Activated CD4-positive, alpha-beta memory T cell treated with anti-CD3 and anti-CD28 coated beads, Interleukin-2, amount 10 ng/mL, durations not matched to agents 7 days and 5 days (primary cell): Measurements from ENCODE around the gene METTL21C. TPM values are rescaled to one million over a fixed set of nuclear protein-coding genes. Genes with fewer than 3 reads are reported as not detected.

Source experiments
- CTCF ChIA-PET: fragments of 350-600 bp; sonication (Branson Sonifier 250); formaldehyde crosslinking; loops from one replicate; lab custom pipeline; 2021; ENCODE audit warnings: antibody characterized with exemption, inconsistent platforms; lab: Charles Lee
- POLR2A ChIA-PET: fragments of 350-600 bp; sonication (Branson Sonifier 250); formaldehyde crosslinking; loops from one replicate; lab custom pipeline; 2021; ENCODE audit warnings: antibody characterized with exemption; lab: Charles Lee
- DNase-seq: peaks from one replicate; pipeline ENCODE4 v3.0.0-alpha.2; 2020
- H3K27ac Mint-ChIP-seq: one replicate; pipeline ENCODE4 v1.8.0; 2021; ENCODE audit warnings: mild to moderate bottlenecking, mixed read lengths
- H3K27me3 Mint-ChIP-seq: one replicate; pipeline ENCODE4 v1.8.0; 2021; ENCODE audit warnings: mixed read lengths
- H3K36me3 Mint-ChIP-seq: one replicate; pipeline ENCODE4 v1.8.0; 2021; ENCODE audit warnings: low read depth, mixed read lengths
- H3K4me1 Mint-ChIP-seq: one replicate; pipeline ENCODE4 v1.8.0; 2021; ENCODE audit warnings: mixed read lengths
- H3K4me3 Mint-ChIP-seq: one replicate; pipeline ENCODE4 v1.8.0; 2021; ENCODE audit warnings: mild to moderate bottlenecking, mixed read lengths
- H3K9me3 Mint-ChIP-seq: one replicate; pipeline ENCODE4 v1.8.0; 2021; ENCODE audit warnings: mixed read lengths
- total RNA-seq, 2 experiments: library from RNA; stranded (reverse); gene quantifications; one replicate each; pipeline ENCODE4 v1.2.3, GENCODE V29; 2021

METTL21C gene
- total RNA-seq, 2 experiments from 2014 or later: not detected

DNA sequence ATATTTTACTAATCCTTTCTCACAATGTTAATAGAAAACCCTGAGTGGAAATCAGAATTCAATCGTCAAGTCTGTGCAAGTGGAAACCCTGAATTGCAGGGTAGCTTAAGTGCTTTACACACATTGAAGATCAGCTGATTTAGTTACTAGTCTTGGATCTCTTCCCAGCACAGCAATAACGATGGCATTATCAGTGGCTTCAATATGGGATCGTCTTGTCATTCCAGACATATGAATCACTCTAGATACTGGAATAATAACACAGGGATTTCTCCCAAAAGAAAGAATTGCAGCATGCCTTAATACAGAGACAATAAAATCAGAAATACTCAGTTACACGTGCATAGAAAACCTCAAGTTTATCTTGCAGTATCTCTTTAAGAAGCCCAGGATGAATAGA lies 12.6 kb upstream of the METTL21C start:
- ChIA-PET POLR2A (no interaction called here), CTCF (no interaction called here)
- Mint-ChIP-seq H3K27ac (no peak overlapping the region), H3K4me1 (peaks cover 3% of the 10 kb centered on the region), H3K9me3 (no peaks in the 10 kb centered on the region), H3K4me3 (no peak overlapping the region), H3K27me3 (peaks cover 32% of the 10 kb centered on the region), H3K36me3 (no peaks in the 10 kb centered on the region)
- DNase-seq: no peak

DNA sequence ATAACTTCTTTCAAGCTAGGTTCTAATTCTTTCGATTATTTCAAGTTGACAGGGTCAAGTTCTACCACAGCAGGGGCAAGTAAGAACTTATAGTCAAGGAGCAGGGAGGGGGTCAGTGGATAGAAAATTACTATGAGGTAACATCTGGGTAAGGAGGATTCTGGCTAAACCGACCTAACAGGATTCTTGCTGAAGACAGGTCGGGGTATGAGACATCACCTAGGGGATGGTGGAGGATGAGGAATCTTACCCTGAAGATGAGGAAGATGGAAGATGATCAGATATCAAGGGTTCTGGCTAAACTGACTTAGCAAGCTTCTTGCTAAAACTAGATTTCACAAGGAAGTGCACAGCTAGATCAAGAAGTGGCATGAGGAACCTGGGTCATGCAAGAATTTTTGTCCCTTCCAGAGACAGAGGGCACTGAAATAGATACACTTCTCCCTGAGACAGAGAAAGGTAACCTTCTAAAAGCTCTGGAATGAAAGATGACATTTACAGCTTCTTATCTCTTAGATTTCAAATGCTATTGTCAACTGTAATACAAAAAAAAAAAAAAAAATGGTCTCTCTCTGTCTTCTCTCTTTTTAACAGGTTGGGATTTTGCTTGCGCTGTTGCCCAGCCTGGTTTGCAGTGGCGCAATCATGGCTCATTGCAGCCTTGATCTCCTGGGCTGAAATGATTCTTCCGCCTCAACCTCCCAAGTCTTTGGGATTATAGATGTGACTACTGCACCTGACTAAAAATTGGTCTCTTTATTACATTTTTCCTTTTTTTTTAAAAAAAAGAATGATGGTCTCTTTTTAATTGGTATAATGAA lies 9.6 kb upstream of the METTL21C start:
- Mint-ChIP-seq H3K36me3 (no peaks in the 10 kb centered on the region), H3K9me3 (no peaks in the 10 kb centered on the region), H3K4me3 (no peak overlapping the region), H3K27me3 (peaks cover 32% of the 10 kb centered on the region), H3K4me1 (peaks cover 3% of the 10 kb centered on the region), H3K27ac (no peak overlapping the region)
- POLR2A ChIA-PET: no interaction called here
- DNase-seq: no peak
- CTCF ChIA-PET: interaction anchor here (0.6 kb wide), 1 partner anchor 462 kb away, joined by 3 read pairs; no protein-coding TSS in a partner anchor

DNA sequence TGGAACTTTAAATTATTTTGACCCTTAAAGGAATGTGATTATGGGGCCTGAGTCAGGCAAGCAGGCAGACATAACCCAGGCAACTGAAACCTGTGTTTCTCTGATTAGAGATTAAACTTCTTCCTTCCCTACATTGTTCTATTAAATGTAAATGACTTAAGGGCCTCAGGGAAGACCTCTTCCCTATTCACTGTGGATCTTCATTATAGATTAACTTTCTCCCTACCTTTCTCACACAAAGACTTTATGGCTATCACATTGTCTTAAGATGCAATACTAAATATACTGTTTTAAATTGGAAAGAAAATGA lies 8.8 kb upstream of the METTL21C start:
- DNase-seq: no peak
- peaks cover 3% of the 10 kb centered on the region for H3K4me1 Mint-ChIP-seq
- no peaks in the 10 kb centered on the region for H3K36me3 Mint-ChIP-seq
- ChIA-PET POLR2A (no interaction called here), CTCF (interaction anchor here (0.6 kb wide), 1 partner anchor 463 kb away, joined by 3 read pairs; no protein-coding TSS in a partner anchor)
- no peak overlapping the region for H3K27ac Mint-ChIP-seq
- peaks cover 30% of the 10 kb centered on the region for H3K27me3 Mint-ChIP-seq
- no peaks in the 10 kb centered on the region for H3K9me3 Mint-ChIP-seq
- H3K4me3 Mint-ChIP-seq: no peak overlapping the region

DNA sequence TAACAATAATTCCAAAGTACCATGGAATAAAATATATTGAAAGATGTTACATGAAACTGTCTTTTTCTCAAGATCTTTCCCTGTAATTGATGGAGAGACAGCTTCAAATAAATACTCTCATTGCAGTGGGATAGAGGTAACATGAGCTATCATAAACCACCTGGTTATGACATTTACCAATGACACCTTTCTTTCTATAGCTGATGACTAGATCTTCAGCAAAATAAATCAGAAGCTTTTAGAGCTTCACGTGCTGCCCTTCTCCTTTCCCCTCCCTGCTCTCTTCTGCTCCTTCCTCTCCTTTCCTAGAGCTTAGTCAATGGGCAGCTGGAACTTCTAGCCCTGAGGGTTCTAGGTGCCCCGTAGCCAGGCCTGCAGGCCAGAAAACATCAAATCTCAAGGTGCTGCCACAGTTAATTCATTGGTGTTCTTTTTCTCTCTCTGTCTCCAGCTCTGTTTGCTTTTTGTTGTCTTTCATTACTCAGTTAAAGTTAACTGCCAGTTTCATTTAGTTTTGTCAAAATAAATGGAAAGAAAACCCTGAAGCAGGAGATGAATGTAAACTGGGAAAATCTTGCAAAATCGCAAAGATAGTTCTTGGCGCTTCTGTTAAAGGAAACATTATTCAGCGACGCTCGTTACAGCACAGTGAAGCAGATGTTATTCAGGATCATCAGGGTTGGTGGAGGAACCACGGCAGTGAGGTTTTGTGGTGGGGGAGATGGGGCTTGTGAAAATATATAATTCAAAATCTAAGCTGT lies 8.3 kb upstream of the METTL21C start:
- Mint-ChIP-seq H3K4me3 (no peak overlapping the region), H3K4me1 (peaks cover 3% of the 10 kb centered on the region), H3K9me3 (no peaks in the 10 kb centered on the region), H3K36me3 (no peaks in the 10 kb centered on the region), H3K27me3 (peaks cover 27% of the 10 kb centered on the region), H3K27ac (no peak overlapping the region)
- POLR2A ChIA-PET: no interaction called here
- no peak for DNase-seq
- CTCF ChIA-PET: interaction anchor here (0.7 kb wide), 1 partner anchor 21 kb away, joined by 3 read pairs; no protein-coding TSS in a partner anchor

DNA sequence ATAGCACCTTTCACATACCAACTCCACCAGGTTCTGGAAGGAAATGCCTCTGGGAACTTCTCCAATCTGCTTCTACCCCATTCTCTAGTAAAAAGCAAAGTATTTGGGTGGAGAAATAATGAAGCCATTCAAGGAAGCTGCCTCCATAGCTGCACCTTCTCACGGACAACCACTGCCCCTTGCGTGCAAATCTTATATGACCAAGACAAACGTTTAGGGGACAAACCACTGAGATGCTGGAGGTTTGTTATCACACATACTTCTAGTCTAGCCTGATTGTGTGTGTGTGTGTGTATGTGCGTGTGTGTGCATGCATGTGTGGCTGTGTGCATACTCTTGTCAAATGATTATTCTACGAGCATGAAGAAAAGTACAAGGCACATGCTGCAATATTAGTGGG lies 6.5 kb upstream of the METTL21C start:
- Mint-ChIP-seq H3K36me3 (no peaks in the 10 kb centered on the region), H3K9me3 (no peaks in the 10 kb centered on the region), H3K27ac (no peak overlapping the region), H3K4me3 (no peak overlapping the region), H3K27me3 (peaks cover 14% of the 10 kb centered on the region), H3K4me1 (peaks cover 3% of the 10 kb centered on the region)
- CTCF ChIA-PET: no interaction called here
- POLR2A ChIA-PET: no interaction called here
- no peak for DNase-seq

DNA sequence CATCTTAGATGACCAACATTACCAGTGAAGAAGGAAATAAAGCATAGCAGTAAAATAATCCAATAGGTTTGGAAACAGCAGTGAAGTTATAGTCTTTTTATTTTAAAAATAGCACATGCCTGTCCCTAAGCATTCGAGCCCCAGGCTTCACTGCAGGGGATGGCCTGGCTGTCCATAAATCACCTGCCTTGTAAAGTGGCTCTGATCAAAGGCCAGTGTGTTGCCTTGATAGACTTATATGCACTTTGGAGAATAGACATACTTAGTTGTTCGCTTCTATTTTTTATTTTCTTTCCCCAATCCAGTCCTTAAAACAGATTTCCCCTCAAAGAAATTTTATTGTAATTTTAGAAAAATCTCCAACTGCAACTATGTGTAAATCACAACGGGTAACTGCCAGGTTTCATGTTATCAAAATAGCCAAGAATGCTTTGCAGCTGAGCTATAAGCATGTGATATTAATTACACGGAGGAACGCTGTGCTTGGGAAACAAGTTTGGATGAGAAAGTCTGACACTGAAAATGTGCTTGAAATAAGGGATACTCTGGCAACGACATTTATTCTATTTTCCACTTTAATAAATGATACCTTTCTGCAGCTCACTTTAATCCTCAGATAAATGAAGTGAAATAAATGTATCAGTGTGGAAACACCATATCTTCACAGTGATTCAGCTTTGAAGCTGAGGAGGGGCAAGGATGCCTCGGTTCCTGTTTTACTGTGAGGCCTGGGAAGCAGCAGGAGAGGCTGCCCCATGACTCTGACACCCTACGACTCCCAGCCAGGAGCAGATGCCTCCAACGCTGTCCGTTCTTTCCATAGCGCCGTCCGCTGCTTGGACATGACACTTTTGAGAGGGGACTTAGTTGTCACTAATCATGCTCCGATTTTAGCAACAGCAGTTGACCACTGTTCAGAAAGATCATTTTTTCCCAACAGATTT lies 5.5 kb upstream of the METTL21C start:
- no peak for DNase-seq
- CTCF ChIA-PET: no interaction called here
- Mint-ChIP-seq H3K27ac (no peak overlapping the region), H3K4me1 (peaks cover 3% of the 10 kb centered on the region), H3K36me3 (no peaks in the 10 kb centered on the region), H3K9me3 (no peaks in the 10 kb centered on the region), H3K4me3 (no peak overlapping the region), H3K27me3 (peaks cover 17% of the 10 kb centered on the region)
- POLR2A ChIA-PET: no interaction called here

DNA sequence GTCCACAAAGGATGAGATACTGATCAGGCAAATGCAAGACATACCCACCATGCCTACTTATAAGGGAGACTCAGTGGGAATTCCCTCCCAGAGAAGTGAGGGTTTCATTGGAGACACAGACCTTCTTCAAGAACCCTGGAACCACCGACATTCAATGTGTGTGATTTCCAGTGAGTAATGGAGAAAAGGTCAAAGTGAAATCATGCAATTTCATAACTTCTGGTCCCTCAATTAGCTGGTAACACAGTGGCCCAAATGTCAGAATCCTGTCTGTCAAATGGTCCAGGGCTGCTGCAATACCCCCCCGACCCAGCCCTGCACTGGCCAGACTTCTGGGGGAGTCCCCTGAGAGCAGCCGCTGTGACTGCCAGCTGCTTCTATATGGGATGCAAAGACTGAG lies 4.7 kb upstream of the METTL21C start:
- peaks cover 20% of the 10 kb centered on the region for H3K27me3 Mint-ChIP-seq
- no peaks in the 10 kb centered on the region for H3K4me1 Mint-ChIP-seq
- H3K27ac Mint-ChIP-seq: no peak overlapping the region
- no peak overlapping the region for H3K4me3 Mint-ChIP-seq
- H3K36me3 Mint-ChIP-seq: no peaks in the 10 kb centered on the region
- ChIA-PET POLR2A (no interaction called here), CTCF (no interaction called here)
- H3K9me3 Mint-ChIP-seq: no peaks in the 10 kb centered on the region
- DNase-seq: no peak

DNA sequence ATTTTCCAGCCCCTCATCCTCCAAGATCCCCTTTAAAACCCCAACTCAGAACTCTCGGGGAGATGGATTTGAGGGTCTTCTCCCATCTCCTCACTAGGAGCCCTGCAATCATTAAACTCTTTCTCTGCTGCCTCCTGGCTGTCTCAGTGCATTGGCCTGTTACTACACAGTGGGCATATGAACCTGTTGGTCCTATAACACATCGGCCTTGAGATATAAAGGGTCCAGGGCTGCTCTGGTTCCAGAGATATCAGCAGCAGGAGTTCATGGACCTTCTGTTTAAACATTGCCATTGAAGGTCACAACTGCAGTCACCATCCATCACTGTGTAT lies 3.8 kb upstream of the METTL21C start:
- CTCF ChIA-PET: no interaction called here
- H3K36me3 Mint-ChIP-seq: no peaks in the 10 kb centered on the region
- POLR2A ChIA-PET: no interaction called here
- no peak for DNase-seq
- H3K27ac Mint-ChIP-seq: no peak overlapping the region
- no peaks in the 10 kb centered on the region for H3K9me3 Mint-ChIP-seq
- H3K4me3 Mint-ChIP-seq: no peak overlapping the region
- peaks cover 25% of the 10 kb centered on the region for H3K27me3 Mint-ChIP-seq
- no peaks in the 10 kb centered on the region for H3K4me1 Mint-ChIP-seq

DNA sequence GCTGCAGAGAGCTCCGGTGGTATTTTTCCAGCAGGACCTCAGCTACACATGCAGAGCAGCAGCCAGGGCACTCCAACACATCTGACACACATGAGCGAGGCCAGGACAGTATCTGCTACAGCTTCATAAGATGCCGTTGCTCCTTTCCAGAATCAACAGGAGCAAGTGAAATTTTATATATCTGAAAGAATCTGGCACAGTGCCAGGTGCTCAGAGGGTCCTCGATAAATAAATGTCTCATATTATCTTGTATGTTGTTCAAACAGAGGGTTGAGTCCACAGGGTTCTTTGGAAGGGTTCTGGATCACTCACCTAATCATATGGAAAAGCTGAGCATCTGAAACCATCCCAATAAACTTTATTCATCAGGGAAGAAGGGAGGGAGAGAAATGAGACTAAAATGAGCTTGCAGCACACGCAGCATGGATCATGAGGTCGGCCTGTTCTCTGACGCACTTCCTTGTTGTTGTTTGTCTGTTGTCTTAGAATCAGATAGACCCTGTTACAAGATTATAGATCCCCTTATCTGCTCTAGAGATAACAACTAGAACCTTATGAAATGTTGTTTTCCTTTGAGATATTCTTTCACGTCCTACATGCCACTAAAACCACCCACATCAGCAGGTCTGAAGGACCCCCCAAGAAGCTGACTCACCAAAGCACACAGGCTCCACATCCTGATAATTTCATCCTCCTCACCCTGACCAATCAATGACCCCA lies 3.2 kb upstream of the METTL21C start:
- Mint-ChIP-seq H3K36me3 (no peaks in the 10 kb centered on the region), H3K4me3 (no peak overlapping the region), H3K27ac (no peak overlapping the region), H3K27me3 (peaks cover 25% of the 10 kb centered on the region), H3K4me1 (no peaks in the 10 kb centered on the region), H3K9me3 (no peaks in the 10 kb centered on the region)
- ChIA-PET POLR2A (no interaction called here), CTCF (no interaction called here)
- DNase-seq: no peak

DNA sequence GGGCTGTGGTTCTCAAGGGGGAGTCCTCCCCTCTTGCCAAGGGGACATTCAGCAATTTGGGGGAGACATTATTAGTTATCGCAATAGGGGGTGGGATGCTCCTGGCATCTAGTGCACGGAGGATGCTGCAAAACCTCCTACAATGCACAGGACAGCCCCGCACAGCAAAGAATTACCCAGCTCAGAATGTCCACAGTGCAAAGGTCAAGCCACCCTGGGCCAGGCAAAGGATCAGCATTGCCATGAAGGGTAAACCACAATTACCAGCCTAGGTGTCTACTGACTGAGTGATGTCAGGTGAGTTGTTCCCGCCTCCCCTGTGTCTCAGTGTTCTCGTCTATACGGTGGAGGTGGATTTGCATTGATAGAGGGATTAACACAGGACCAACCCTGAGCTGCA lies 2.4 kb upstream of the METTL21C start:
- Mint-ChIP-seq H3K27ac (no peak overlapping the region), H3K4me3 (no peak overlapping the region), H3K27me3 (peaks cover 30% of the 10 kb centered on the region), H3K4me1 (no peaks in the 10 kb centered on the region), H3K9me3 (no peaks in the 10 kb centered on the region), H3K36me3 (no peaks in the 10 kb centered on the region)
- no peak for DNase-seq
- POLR2A ChIA-PET: no interaction called here
- CTCF ChIA-PET: no interaction called here

DNA sequence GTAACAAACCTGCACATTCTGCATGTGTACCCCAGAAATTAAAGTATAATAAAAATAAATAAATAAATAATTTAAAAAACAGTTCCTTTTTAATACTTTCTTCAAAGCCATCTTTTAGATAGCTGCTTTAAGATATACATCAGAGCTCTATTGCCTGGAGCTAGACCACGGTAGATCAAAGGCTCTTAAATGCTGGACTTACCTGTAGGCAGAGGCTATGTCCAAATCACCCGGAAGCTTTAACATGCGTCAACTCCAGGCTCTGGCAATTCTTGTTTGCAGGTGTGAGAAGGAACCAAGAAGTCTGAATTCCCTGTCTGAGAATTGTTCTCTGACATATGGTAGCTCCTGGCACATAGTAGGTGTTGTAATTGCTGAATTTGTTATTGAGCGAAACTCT lies 1.6 kb upstream of the METTL21C start:
- CTCF ChIA-PET: no interaction called here
- no peaks in the 10 kb centered on the region for H3K9me3 Mint-ChIP-seq
- DNase-seq: no peak
- no peaks in the 10 kb centered on the region for H3K36me3 Mint-ChIP-seq
- H3K27me3 Mint-ChIP-seq: peaks cover 37% of the 10 kb centered on the region
- H3K27ac Mint-ChIP-seq: no peak overlapping the region
- POLR2A ChIA-PET: no interaction called here
- no peak overlapping the region for H3K4me3 Mint-ChIP-seq
- H3K4me1 Mint-ChIP-seq: no peaks in the 10 kb centered on the region

DNA sequence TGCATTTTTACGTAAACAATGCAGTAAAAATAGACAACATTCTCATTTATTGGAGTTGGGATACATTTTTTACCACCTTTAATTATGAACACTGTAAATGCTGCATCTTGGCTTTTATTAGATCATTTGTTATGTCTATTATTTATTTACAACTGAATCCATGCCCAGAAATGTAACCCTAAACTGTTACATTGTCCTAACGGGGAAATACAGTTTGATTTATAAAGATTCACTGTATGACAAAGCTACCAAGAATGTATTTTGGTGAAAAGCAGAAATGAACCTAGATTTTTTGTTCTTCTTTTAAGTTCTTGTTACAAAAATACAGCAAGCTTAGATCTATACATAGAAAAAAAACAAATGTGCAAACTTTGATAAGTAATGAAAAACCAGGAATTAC lies 1.1 kb downstream of the METTL21C start:
- CTCF ChIA-PET: interaction anchor here (0.9 kb wide), 1 partner anchor 109 kb away, joined by 5 read pairs; no protein-coding TSS in a partner anchor
- Mint-ChIP-seq H3K27ac (no peak overlapping the region), H3K9me3 (no peaks in the 10 kb centered on the region), H3K36me3 (no peaks in the 10 kb centered on the region), H3K4me1 (no peaks in the 10 kb centered on the region), H3K27me3 (peaks cover 36% of the 10 kb centered on the region), H3K4me3 (no peak overlapping the region)
- DNase-seq: no peak
- POLR2A ChIA-PET: no interaction called here
